ENCODE data around the gene ABHD2.
A peak's percentile ranks its signal among the peaks of the same experiment; 100 is the strongest.
"Not testable (repeated sequence)": the region's sequence is repeated elsewhere in the genome, so short reads cannot be mapped to it uniquely, and the experiment has no call there.

ABHD2 gene

DNA sequence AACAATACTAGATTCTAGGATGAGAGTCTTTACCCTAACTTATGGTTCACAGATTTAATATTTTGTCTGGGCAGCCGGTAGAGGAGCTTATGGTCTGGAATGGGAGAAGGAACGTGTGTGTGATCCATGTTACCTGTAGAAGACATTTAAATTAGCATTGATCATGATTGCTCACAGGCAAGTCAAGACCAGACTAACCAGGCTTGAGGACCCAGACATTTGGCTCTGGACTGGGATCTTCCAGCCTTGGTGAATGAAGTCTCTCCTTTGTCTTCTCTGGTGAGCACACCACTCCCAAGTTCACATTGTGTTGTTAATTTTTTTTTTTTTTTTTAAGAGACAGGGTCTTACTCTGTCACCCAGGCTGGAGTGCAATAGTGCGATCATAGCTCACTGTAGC is 11.7 kb downstream of the ABHD2 start:
- DNase-seq: no peak

DNA sequence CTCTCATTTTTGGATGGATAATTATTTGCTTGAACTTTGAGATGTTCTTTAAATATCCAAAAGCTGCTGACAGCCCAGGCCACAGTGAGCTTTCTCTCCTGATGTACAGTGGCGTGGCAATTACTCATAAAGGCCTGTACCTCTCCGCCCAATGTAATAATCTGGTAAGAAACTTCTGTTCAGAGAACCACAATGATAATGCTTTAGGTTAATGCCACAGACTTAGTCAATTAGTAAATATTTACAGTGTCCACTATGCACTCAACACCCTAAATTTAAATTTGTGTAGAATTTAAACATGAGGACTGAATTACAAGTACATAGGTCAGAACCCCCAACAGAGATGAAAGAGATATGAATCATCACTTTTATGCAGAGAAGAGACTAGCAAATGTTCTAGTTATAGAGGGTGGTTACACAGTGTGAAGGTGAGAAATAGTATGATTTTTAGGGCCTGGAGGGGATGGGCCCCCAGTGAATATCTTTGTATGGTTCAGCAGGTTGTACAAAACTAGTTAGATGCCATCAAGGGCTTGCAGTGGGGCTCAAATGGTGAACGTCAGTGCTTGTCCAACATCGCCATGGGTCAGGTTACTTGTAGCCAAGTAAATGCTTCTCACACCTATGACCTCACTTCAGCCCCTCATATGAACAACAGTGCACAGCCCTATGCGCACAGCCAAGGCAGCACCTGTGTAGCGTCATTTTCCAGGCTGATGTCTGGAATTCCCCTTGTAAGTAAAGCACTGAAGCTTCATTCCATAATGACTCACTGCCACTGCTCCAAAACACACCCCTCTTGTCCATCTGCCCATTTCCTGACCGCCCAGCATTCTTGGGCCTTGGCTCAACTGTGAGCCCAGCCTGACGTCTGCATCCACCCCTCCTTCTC is 13.3 kb downstream of the ABHD2 start:
- peak; percentile 94 for DNase-seq

DNA sequence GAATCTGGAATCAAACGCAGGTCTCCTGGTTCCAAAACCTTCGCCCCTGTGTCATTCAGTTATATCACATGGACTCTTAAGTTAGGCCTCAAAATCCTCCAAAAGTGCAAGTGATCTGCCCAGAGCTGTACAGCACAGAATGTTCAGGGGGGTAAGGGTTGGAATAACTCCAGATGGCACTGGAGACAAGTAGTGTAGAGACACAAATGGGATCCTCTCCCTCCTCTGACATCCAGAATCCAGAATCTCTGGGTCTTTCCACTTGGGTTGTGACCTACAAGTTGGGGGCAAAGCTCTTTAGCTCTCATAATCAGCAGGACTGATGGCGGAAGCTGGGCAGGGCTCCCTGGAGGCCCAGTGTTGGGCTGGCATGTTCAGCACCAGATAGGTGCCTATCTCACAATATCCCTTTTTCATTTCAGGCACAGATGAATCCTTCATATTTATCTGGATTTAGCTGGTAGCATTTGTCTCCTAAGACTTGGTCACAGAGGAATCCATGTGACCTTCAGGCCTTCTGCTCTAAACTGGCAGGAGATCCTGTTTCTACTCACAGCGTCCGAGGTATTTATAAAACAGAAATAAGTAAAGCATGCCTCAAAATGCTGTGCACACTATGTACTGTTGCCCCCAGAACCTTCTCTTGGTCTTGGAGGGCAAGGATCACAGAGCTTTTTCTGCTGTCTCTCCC is 15.4 kb downstream of the ABHD2 start:
- DNase-seq: no peak

DNA sequence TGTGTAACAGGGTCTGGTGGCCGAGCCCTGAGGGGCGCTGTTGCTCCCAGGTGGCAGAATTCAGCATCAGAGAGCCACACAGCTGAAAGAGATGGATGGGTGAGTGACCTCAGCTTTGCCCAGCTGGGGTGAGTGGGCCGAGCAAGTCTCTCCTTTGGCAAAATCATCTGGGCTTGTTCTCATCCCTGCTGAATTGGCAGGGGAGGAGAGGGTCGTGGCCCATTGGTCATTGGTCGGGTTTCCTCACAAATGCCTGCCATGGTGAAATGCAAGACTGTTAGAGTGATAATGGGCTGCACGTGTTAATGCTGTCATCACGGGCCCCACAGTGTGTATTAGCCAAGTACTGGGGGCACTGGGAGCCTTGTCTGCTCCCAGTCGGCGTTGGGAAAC is 15.9 kb downstream of the ABHD2 start:
- DNase-seq: no peak

DNA sequence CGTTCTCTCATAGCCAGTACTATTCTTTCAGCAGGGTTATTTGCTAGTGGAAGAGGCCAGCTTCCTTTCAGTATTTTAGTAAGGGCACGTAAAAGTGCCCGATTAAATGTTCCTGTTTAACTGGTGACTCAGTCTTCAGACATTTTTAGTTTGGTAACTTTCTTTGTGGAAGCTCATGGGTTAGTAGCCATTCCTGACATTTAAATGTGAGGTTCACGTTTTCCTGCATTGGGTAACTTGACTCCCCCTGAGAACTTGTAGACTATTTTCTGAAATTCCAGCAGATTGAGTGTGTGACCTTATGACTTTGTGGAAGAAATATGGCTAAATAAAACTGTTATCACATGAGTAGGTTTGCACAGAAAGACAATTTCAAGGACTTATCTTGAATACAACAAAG is 16.9 kb downstream of the ABHD2 start:
- peak; percentile 96 for DNase-seq

DNA sequence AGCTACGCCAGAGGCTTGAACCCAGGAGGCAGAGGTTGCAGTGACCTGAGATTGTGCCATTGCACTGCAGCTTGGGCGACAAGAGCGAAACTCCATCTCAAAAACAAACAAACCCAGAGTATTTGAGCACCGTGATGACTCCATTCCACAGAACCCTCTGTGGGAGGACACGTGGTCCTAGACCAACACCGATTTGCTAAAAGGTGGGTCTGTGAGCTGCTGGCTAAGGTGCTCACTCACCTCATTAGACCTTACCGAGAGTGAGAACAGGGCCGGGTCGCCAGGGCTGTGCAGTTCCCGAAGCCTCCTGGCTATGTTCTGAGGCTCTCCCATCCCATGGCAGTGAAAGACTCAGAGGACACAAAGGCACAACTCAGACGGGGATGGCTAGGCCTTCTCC is 17.9 kb downstream of the ABHD2 start:
- no peak for DNase-seq

DNA sequence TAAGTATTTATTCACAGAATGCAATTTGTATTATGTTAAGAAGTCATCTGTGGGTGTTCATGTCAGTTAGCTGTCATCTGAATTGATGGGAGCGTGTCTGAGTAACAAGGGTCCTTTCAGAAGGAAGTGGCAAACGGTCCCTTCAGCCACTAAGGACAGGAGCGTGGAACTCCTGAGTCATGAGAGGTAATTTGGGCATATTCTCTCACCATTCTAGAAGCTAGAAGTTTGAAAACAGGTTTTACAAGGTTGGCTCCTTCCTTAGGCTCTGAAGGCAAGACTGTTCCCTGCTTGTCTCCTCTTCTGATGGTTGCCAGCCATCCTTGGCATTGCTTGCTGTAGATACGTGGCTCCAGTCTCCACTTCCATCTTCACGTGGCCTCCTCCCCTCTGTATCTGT is 19.7 kb downstream of the ABHD2 start:
- no peak for DNase-seq

DNA sequence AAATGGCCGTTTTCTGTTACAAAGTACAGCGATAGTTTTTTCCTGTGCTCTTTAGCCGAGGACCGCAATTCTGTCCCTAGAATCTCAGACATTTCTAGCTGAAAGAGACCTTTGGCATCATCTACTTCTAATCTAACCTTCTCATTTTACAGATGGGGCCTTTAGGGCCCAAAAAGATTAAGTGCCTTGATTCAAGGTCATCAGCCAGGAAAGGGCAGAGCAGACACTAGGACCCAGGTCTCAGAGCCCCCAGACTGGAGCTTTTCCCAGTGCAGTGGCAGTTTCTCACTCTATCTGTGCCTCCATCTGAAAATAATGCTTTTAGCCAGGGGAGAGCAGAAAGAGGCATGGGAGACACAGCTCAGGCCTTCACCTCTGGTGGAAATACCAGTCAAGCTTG is 20.6 kb downstream of the ABHD2 start:
- no peak for DNase-seq

DNA sequence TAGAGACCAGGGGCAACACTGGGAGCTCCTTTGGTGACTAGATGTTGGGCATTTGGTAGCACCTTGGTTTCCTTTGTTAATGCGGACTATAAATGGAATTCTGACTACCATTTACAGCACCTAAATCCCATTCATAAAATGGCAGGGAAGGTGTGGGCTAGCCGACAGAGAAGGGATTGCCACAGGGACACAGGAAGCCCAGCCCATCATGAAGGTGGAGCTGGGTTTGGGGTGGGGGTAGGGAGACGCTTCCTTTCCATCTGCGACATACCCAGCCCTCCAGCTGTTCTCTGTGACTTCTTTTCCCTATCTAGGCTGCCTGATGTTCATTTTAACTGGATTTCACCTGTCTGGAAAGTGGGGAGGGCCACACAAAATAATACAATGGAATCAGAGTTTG is 21.0 kb downstream of the ABHD2 start:
- no peak for DNase-seq

DNA sequence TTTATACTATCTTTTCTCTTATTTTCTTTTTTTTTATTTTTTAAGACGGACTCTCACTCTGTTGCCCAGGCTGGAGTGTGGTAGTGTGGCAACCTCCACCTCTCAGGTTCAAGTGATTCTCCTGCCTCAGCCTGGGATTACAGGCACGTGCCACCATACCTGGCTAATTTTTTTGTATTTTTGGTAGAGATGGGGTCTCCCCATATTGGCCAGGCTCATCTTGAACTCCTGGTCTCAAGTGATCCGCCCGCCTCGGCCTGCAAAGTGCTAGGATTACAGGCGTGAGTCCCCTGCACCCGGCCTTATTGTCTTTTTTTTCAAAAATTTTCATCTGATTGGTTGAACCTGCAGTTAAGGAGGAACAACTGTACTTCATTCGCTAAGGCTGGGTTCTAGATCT is 21.8 kb downstream of the ABHD2 start:
- no peak for DNase-seq

DNA sequence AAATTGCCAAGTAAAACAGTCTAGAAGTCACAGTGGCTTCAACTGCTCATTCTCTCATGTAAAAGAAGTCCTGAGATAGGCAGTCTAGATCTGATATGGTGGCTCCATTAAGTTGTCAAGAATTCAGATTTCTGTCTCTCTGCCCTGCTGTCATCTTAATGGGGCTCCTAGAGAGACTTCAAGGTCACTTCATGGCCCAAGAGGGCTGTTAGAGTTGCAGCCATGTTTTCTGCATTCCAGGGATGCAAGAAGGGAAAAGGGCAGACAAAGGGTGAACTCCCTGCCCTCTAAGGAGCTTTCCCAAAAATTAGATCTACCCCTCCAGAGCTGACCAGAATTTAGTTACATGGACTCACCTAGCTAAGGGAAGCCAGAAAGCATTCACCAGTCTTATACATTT is 23.1 kb downstream of the ABHD2 start:
- DNase-seq: no peak

DNA sequence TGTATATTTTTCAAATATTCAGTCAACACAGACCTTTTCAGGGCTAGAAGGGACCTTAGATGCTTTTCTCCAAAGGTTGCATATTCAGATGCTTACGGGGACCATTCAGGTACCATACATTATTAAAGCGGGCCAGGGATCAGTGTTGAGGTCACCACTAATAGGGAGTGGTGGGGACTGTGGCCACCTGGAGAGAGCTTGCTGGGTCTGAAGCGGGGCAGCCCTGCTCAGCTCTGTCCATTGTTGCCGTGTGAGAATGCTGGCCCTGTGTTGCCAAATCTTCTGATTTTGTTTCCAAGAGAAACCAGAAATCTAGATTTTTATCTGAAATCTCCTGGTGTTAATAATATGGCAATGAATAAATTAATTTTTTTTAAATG is 23.7 kb downstream of the ABHD2 start:
- DNase-seq: no peak

DNA sequence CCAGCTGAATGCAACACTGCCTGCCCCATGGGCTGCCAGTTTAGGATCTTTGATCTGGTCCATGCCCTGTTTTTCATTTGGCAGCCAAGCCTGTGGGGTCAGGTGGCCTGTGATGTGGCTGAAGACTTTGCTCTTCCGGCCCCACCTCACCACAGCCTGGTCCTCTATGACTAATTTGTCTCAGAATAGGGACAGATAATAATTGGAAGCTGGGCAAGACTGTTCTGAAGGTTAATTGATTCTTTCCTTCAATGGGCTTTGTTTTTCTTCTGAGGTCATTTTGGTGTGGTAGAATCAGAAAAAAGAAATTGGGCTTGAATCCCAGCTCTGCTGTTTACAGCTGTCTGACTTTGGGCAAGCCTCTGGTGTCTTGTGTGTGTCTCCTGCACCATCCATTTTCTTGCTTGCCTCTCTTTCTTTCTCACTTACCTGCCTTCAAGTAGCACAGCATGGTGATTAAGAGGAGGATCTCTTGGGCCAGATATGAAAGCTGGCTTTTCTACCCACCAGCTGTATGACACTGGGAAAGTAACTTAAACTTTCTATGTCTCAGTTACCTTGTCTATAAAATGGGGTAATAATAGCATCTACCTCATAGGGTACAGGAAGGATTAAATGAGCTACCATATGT is 24.2 kb downstream of the ABHD2 start:
- no peak for DNase-seq

DNA sequence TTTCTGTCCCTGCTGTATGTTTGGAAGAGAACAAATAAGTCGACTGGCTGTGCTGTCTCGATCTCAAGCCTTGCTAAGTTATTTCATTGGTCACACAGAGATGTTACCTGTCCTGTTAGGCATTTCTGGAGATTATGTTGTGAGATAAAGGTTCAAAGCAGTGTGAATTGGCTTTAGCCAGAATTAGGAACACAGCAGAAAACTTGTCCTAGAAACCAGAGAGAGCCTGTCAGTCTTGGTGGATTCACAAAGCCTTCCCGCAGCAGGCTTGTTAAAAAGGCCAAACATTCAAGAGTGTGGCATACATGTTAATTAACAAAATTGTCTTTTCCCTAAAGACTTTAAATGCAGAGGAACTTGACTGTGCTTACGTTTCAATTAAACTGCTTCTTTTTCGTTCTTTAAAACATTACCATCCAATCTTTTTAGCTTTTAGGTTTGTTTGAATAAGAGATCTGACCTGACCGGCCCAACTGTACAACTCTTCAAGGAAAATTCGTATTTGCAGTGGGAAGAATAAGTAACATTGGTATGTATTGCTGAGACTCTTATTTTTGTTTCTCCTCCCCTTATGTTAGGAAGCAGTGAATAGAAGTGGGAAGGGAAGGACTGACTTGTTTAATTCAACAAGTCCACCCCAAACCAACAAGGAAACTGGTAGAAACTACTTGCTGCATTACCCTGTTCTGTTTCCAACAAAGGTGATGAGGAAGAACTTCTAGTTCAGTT is 25.2 kb downstream of the ABHD2 start:
- no peak for DNase-seq

DNA sequence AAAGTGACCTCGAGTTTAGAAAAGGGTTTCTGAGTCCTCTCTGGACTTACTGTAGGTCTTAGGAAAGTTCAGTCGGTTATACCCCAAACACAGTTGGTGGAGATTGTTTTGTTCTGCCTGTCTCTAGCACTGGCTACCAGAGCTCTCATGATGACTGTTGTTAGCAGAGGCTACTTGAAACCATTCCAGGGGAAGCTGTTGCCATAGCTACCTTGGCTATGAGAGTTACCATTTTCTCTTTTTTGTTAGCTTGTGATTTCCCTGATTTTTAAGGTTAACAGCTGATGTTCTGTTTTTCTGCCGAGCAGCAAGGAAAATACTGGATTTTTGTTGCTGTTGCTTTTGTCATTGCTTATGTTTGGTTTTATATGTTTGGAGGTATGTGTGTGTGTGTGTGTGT is 26.7 kb downstream of the ABHD2 start:
- DNase-seq: peak; percentile 47

DNA sequence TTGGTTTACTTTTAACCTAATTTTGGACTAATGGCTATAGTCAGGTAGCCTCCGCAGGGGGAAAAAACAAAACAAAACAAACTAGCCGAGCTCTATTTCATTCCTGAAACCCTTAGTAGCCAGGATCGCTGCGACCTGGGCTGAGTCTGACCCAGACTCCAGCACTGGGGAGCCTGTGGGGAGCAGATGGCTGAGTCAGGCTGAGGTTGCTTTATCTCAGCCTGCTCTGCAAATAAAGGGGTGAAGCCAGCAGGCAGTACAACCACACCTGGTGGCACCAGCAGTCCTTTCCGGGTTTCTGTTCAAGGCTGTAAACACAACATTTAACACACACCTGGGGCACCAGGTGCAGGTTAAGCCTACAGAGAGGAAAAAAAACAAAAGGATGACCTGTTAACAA is 27.3 kb downstream of the ABHD2 start:
- no peak for DNase-seq

DNA sequence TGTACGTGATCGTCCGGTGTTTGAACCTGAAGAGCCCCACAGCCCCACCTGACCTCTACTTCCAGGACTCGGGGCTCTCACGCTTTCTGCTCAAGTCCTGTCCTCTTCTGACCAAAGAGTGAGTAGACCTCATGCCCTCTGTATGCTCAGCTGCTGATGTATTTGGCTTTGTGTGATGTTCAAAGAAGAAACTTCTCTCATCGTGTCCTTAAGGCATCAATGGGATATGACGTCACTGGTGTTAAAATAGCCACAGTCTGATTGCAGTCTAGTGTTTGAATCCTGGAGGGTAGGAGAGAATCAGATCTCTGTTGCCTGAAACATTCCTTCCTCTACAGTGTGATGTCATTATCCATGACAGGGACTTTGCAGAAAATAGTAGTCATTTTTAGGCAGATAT is 28.1 kb downstream of the ABHD2 start:
- DNase-seq: no peak

DNA sequence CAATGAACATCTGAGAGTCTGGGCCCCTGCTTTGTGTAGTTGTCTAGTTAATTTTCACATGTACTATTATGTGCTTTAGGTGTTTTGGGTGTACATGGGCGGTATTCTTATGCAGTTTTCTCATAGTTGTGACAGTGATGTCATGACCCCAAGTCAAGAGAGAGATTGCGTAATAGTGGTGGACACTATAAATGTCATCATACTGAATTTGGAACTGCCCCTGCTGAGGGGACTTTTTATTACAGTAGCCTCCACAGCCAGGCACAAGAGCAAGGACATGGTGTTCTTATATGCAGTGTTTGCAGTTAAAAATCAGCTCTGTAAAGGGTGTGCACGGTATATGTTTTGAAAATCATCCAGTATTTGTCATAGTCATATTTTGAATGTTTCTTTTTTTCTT is 29.5 kb downstream of the ABHD2 start:
- no peak for DNase-seq

DNA sequence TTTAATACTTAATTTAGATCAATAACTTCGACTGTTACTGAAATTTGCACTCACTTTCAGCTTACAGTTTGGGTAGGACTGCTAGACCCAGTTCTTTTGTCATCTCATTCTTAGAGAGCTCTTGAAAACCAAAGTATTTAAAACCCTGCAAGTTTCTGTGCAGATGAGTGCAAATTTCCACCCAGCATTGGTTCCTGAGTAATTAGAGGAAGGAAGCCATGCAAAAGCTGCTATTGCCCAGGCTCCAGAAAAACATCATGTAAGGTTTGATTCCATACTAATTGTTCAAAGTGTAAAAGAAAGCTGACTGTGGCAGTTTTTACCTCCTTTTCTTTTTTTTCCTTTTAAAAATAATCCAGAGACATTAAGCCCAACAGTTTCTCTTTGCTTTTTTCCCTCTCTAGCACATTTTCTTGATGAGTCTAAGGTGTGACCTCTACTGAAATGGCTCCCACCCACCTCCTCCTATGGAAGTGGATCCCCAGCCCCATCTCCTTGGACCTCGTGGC is 30.3 kb downstream of the ABHD2 start:
- no peak for DNase-seq

DNA sequence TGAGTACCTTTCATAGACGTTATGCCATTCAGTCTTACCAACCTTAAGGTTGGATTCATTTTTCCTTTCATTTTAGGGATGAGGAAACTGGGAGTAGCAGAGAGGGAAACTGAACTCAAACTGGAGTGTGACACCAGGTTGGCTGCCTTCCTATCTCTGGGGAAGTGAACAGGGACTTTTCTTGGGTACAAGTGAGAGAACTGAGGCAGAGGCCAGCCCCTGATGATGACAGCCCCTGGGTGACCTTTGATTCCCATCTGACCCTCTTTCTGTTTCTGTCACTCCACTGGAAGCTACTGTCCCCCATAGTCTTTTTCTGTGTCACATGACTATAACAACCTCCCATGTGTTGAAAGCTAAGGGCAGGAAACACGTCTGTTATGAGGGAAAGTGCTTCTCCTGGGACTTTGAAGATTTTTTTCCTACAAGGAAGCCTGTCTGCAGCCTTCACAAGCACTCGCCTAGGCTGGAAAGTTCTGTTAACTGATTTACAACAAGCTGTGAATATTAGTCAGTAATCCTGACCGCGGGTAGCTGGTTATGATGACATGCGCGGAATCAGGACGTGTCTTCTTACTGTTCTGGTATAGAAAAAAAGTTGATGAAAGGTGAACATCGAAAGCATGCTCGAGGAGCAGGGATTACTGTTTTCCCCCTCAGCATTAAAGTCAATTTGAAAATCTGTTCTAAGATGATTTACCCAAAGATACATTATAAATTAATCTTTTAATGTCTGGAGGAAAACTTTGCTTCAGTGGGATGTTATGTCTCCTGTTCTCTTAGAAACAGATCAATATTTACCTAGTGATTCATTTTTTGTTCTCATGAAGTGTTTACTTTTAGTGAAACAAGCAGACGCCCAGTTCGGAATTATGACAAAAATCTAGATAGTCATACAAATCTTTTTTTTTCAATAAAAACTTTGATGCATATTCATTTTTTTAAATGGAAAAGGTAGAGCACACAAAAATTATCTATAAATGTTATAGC is 31.5 kb downstream of the ABHD2 start:
- peak; percentile 90 for DNase-seq

DNA sequence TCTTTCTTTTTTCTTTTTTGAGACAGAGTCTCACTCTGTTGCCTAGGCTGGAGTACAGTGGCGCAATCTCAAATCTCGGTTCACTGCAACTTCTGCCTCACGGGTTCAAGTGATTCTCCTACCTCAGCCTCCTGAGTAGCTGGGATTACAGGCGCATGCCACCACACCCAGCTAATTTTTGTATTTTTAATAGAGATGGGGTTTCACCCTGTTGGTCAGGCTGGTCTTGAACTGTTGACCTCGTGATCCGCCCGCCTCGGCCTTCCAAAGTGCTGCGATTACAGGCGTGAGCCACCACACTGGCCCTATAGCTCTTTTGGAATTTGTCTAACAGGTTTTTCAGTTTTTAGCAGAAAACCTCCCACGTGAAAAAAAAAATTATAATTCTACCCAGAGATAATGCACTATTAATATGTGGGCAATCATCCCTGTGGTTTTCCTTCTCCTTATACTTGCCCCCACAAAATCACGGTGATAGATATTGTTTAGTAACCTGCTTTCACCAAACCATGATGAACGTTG is 32.3 kb downstream of the ABHD2 start:
- DNase-seq: not testable (repeated sequence)
